DMS 273 treated with DMSO at 0.1 percent for 48 hours (cell line): Measurements from ENCODE around the gene ASIC2.

ENCODE experiments used
- DNase-seq: peaks from one replicate; lab custom pipeline; 2025; lab: John Stamatoyannopoulos, UW

ASIC2 gene

GRCh38 chr17:33242375-33243124 is 50.5 kb downstream of the ASIC2 start:
- DNase-seq, result no peak

GRCh38 chr17:33241390-33241789 is 51.7 kb downstream of the ASIC2 start:
- DNase-seq, result no peak

GRCh38 chr17:33240362-33240761 is 52.7 kb downstream of the ASIC2 start:
- no peak for DNase-seq

GRCh38 chr17:33239702-33240101 is 53.4 kb downstream of the ASIC2 start:
- DNase-seq, result no peak

GRCh38 chr17:33234930-33235685 is 58.0 kb downstream of the ASIC2 start:
- no peak for DNase-seq

GRCh38 chr17:33234233-33234632 is 58.9 kb downstream of the ASIC2 start:
- no peak for DNase-seq

GRCh38 chr17:33233811-33234177 is 59.3 kb downstream of the ASIC2 start:
- DNase-seq, result no peak

GRCh38 chr17:33229499-33229898 is 63.6 kb downstream of the ASIC2 start:
- DNase-seq, result no peak

- no peak for DNase-seq
Measured at GRCh38 chr17:33229028-33229427, 64.1 kb downstream of the ASIC2 start.

- no peak for DNase-seq
Measured at GRCh38 chr17:33228548-33228947, 64.5 kb downstream of the ASIC2 start.

- DNase-seq, result no peak
Measured at GRCh38 chr17:33227911-33228310, 65.2 kb downstream of the ASIC2 start.

- DNase-seq, result no peak
Measured at GRCh38 chr17:33225994-33226393, 67.1 kb downstream of the ASIC2 start.

- no peak for DNase-seq
Measured at GRCh38 chr17:33225509-33225908, 67.6 kb downstream of the ASIC2 start.

- DNase-seq, result no peak
Measured at GRCh38 chr17:33220036-33220435, 73.1 kb downstream of the ASIC2 start.

- DNase-seq, result no peak
Measured at GRCh38 chr17:33218698-33219601, 74.1 kb downstream of the ASIC2 start.

- no peak for DNase-seq
Measured at GRCh38 chr17:33217891-33218290, 75.2 kb downstream of the ASIC2 start.

- no peak for DNase-seq
Measured at GRCh38 chr17:33214996-33215395, 78.1 kb downstream of the ASIC2 start.

- no peak for DNase-seq
Measured at GRCh38 chr17:33210285-33210684, 82.8 kb downstream of the ASIC2 start.

- DNase-seq, result no peak
Measured at GRCh38 chr17:33209671-33210070, 83.4 kb downstream of the ASIC2 start.

- DNase-seq, result no peak
Measured at GRCh38 chr17:33207231-33207630, 85.9 kb downstream of the ASIC2 start.

- DNase-seq, result no peak
Measured at GRCh38 chr17:33205552-33205951, 87.5 kb downstream of the ASIC2 start.

GRCh38 chr17:33204701-33205100 is 88.4 kb downstream of the ASIC2 start:
- DNase-seq, result no peak

GRCh38 chr17:33204156-33204555 is 88.9 kb downstream of the ASIC2 start:
- DNase-seq, result no peak
